RCC 7860 (cell line): ENCODE data around the gene PYGB.
"Not testable (repeated sequence)": the region's sequence is repeated elsewhere in the genome, so short reads cannot be mapped to it uniquely, and the experiment has no call there.

Experiments used
- DNase-seq: peaks from one replicate; pipeline ENCODE4 v3.0.0-alpha.2; 2015; ENCODE audit warnings: low spot score
- FAIRE-seq: peaks from 2 replicates; lab custom pipeline; 2012; peaks lifted over from hg19 to GRCh38; lab: Jason Lieb, UNC

Gene PYGB

DNA sequence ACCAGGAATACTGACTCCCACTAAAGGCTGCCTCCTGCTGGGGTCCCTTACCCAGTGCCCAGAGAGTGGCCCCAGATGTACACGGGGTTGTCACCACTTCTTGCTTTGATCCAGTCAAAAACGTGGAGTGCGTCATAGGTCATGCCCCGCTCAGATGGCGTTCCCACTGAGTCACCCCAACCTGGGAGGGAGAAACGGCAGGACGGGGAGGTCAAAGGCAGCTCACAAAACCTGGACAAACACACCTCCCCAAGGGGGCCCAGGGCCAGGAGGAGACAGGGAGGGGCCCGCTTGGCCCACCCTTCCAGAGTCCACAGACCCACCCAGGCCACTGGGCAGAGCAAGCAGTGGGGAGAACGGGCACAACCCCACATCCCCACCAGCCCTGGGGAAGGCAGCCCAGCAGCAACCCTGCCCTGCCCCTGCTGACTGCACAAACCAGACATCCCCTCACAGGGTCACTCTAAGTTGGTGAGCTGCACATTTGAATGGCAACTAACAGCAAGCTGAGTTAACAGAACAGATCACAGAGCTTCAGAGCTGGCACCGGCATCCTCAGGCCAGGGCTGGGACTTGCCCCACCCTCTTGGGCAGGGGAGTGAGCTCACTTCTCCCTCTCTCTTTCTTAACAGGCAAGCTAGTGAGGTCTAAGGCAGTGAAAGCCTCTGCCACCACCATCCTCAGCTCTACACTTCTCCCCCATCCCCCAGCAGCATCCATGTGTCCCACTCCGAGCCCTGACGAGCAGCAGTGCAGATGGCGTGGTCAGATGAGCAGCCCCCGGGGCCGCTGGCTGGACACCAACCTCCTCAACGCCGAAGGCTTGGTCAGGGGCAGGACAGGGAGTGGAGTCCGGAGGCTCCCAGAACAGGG, 61.7 kb downstream of the PYGB start:
- peak; percentile 79 for FAIRE-seq
- DNase-seq: peak; percentile 95

DNA sequence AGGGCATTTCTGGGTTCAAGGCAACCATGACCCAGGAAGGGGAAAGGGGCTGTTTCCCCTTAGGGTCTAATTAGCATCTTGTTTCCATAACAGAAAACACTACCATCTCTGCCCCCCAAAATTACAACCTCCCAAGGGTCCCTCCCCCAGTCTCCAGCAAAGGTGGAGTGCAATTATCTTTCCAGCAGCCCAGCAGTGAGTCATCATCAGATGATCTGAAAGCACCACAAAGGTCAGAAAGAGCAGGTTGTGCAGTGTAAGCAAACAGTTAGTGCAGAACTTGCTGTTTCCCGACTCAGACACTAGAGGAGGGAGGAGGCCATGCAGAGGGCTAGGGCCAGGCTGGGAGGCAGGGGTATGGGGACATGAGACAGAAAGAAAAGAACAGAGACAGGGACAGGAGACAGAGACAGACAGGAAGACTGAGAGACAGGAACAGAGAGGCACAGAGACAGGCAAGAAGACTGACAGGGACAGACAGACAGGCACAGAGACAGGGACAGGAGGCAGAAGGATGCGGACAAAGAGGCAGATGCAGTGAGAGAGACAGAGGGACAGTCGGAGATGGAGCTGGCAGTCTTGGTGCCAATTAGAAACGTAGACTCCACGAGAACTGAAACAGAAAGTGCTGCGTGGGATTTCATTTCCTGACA, 62.5 kb downstream of the PYGB start:
- peak; percentile 93 for DNase-seq
- FAIRE-seq: peak; percentile 91

DNA sequence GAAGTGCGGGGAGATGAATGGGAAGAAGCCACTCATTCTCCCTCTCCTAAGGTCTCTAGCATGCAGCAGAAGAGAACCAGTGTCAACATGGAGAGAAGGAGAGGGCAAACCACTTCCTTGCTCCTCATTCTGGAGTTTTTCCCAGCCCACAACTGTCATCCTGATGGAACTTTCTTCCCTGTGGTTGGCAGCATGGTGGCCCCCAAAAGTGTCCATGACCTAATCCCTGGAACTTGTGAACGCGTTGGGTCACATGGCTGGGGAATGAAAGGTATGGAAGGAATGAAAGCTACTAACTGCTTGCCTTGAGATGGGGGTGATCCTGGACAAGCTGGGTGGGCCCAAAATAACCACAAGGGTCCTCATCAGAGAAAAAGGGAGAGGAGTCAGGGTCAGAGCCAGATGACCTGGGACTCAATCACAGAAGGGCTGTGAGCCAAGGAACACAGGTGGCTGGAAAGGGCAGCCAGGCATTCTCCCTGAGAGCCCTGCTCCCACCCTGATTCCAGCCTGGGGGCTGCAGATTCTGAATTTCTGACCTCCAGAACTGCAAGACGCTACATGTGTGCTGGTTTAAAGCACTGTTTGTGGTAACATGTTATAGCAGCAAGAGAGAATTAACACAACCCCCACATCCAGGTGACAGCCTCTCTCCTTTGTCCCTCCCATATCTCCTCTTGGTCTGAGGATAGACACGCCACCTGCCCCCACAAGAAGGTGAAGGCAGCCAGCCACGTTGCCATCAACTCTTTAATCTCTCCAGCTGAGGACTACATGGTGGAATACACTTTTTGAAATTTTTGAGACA, 63.2 kb downstream of the PYGB start:
- peak; percentile 80 for DNase-seq
- peak; percentile 73 for FAIRE-seq

DNA sequence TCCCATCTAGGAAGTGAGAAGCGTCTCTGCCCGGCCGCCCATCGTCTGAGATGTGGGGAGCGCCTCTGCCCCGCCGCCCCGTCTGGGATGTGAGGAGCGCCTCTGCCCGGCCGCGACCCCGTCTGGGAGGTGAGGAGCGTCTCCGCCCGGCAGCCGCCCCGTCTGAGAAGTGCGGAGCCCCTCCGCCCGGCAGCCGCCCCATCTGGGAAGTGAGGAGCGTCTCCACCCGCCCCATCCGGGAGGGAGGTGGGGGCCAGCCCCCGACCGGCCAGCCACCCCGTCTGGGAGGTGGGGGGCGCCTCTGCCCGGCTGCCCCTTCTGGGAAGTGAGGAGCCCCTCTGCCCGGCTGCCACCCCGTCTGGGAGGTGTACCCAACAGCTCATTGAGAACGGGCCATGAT, 64.8 kb downstream of the PYGB start:
- not testable (repeated sequence) for DNase-seq, FAIRE-seq

DNA sequence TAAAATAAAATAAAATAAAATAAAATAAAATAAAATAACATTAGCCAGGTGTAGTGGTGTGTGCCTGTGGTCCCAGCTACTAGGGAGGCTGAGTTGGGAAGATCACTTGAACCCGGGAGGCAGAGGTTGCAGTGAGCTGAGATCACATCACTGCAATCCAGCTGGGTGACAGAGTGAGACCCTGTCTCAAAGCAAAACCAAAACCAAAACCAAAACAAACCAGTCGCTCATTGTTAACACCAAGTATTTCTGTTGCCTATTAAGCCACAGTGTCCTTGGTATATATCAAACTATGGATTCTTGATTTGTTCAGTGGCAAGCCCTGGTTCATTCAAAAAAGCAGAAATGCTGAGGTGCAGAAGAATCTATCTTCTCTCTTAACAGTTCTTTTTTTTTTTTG, 65.7 kb downstream of the PYGB start:
- DNase-seq: no peak
- FAIRE-seq: no peak

DNA sequence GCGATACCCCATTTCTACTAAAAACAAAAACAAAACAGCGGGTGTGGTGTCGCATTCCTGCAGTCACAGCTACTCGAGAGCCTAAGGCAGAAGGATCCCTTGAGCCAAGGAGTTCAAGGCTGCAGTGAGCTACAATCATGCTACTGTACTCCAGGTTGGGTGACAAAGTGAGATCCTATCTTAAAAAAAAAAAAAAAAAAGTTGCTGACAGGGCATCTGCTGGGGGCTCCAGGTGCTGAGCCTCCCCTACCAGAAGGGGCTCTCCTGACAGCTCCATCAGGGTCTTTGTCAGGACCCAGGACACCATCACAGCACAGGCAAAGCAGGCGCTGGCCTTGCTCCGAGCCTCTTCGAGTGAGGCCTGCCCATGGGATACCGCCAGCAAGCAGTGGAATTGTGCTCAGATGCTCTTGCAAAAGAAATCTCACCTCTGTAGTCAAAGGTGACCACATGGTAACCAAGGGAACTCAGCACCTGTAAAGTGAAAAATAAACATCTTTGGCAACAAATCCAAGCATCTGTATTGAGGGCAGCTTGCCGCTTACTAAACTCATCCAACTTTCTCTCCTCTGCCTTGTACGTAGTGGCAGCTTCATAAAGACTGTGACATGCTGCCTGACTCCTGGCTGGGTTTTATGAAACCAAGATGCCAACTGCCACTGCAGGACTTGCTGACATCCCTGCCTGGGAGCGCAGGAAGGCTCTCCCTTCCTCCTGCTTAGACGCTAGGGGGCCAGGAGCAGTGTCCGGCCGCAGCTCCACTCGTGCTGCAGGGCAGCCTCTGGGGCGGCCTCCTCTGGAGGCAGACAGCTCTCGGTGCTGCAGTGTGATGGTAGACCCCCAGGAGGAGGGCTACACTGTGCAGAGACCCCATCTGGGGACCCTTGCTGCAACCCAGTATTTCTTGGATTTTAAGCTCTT, 66.9 kb downstream of the PYGB start:
- FAIRE-seq (no peak), DNase-seq (no peak)

DNA sequence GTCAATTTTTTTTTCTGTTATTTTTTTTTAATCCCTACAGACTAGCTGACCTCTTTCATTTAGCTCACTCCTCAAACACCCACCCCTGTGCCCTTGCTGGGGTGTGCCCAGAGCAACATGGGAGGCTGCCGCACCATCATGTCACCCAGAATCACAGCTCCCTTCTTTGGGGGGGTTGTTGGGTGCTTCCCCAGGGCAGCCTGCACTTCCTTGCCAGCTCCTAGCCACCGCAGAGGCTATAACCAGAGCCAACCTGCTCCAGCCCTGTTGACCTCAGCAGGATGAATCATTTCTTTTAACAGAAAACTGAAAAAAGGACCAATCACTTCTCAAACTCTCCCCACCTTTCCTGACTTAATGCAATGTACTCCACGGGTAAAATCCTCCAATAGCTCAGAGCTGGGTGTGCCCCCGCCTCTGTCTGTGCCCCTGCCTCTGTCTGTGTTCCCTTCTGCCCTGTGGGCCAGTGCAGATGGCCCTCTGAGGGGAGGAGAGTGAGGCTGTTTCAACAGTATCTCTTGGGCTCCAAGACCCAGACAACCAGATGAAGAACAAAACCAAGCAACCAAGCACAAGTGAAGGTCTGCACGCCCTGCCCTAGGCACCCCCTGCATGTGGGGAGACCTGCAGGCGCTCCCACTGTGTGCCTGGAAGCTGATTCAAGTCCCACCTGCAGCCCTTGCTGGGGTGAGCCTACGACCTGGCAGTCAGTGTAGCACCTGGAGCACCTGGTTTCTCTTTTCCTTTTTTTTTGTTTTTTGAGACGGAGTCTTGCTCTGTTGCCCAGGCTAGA, 67.7 kb downstream of the PYGB start:
- peak; percentile 75 for DNase-seq
- FAIRE-seq: peak; percentile 86

DNA sequence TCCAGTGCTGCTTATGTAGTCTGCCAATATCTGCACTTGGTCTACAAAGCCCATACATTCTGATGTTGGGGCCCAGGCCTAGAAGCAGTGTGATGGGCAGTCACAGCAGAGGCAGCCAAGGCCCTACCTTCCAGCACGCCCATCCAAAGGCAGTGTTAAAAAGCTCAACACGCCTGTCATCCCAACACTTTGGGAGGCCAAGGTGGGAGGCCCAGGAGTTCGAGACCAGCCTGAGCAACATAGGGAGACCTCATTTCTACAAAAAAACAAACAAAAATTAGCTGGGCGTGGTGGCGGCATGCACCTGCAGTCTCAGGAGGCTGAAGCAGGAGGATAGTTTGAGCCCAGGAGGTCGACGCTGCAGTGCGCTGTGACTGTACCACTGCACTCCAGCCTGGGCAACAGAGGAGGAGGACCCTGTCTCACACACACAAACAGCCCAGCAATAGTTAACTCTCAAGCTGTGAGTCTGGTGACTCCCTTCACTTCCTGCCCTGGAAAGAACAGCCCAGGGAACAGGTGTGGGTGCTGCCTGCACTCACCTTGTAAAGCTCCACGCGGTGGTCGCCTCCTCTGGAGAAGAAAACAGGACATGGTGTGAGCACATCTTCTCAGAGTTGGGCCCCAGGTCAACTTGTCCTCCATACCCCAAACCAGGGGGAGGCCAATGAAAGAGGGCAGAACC, 68.8 kb downstream of the PYGB start:
- FAIRE-seq (no peak), DNase-seq (no peak)

DNA sequence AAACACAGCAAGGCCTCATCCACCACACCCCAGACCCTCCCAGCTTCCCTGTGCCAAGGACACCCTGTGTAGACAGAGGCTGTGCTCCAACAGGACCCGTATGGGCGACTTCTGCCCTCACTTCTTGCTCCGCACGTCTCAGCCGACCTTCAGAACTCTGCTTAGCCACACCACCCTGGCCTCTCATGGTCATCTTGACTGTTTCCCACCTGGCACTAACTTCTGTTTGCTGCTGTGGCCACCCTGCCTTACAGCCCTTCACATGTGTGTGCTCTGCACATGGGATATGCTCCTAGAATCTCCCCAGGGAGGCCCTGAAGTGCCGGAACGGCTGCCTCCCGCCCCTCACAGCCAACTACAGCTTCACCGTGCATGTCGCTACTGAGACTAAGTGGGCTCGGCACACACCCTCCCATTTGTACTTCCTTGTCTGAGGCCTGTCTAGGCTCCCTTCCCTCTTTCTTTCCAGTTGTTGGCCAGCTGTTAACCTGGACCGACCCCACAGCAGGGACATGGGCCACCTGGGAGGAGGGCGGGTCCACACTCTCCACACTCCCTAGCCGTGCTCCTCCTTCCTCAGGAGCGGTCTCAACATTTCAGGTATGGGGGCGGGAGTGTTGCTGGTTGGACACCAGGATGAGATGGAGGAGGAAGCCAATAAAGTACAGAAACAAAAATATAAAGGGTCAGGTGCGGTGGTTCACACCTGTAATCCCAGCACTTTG, 69.6 kb downstream of the PYGB start:
- FAIRE-seq: no peak

DNA sequence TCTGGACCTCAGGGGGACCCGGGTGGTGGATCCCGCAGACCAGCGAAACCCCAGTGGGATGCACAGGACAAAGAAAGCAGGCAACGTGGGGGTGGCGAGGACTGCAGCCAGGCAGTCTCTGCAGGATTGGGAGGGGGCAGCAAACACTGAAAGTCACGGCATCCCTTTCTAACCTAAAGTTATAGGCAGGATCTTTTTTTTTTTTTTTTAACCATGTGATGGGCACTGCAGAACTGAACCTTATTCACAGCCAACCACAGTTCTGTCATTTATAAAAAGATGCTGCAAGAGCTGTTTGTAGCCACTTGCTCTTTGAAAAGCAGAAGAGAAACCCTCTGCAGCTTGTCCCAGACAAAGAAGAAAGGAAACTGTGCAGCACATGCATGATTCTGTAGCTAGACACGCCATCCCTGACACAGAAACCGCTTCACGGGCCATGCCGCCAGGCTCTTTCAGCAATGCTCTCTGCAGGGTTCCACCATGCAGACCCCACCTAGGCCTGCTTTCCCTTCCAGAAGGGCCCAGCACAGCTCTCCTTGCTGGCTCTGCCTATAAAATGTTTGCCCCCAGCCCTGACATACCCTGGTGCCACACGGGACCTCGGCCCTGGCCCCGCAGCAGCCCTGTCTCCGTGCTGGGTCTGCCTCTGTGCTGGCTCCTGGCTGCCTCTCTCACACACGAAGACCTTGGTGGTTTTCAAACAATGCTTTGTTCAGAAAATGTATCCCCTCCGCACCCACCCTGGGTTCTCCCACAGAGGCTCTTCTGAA, 70.8 kb downstream of the PYGB start:
- FAIRE-seq (no peak), DNase-seq (no peak)

More for the DNA sequence above, 69.6 kb downstream of the PYGB start:
- no peak for DNase-seq

DNA sequence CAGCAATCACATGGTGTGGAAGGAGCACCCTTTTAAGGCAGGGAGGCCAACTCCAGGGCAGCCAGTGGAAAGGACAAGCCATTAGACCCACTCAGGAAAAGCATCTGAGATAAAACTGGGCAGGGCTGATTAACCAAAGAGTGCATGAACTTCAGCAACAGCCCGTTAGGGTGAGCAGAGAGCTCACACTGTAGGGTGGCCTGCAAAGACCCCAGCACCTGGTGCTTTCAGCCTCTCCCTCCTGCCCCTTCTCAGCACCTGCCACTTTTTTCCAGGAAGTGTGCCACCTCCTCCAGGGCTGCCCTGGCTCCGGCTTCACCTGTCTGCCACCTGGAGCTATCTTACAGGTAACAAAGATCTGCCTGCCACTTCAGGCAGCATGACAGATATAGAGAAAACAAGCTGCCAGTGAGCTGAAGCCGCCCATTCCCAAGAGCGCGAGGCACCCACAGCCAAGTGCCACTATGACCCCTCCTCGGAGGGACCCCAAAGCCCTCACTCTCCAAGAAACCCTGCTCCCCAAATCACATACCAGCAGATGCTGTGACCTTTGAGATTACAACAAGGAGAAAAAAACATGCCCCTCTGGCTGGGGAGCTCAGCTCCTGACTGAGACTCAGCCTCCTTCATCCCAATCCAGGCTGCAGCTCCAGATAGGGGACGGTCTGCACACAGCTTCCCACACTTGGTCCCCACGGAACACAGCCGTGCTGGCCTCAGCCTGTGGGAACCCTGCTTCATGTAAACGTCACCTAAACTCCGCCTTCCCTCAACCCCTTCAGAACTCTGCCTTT, 71.6 kb downstream of the PYGB start:
- FAIRE-seq: no peak

DNA sequence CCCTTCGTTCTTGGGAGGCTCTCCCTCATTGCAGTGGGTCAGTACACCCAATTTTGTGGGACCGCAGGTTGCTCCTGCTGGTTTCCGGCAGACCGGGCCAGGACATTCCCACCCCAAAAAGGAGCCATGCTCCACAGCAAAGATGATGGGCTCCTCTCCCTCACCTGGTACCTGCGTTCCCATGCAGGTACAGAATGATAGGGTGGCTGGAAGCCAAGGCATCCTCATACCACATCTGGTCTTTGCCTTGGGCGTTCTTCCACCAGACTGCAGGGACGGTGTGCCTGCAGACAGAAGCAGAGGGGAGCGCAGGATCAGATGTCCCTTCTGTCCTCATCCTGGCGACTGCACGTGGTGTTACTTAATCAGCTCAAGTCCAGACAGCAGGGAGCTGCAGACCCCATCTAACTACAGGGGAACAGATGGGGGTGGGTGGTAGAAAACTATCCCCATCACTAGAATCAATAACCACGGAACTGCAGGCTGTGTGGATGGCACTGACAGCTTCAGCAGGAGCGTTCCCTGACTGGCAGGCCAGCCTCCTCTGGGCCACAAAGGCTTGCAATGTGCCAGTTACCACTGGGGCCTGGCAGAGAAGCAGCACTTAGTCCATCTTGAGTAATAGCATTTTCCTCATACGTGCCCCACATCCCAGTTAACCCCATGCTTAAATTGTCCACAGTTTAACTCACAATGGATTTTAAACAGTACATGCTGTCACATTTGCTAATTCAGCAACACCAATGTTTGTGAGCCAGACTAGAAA, 72.3 kb downstream of the PYGB start:
- DNase-seq (no peak), FAIRE-seq (no peak)

More for the DNA sequence above, 71.6 kb downstream of the PYGB start:
- no peak for DNase-seq

DNA sequence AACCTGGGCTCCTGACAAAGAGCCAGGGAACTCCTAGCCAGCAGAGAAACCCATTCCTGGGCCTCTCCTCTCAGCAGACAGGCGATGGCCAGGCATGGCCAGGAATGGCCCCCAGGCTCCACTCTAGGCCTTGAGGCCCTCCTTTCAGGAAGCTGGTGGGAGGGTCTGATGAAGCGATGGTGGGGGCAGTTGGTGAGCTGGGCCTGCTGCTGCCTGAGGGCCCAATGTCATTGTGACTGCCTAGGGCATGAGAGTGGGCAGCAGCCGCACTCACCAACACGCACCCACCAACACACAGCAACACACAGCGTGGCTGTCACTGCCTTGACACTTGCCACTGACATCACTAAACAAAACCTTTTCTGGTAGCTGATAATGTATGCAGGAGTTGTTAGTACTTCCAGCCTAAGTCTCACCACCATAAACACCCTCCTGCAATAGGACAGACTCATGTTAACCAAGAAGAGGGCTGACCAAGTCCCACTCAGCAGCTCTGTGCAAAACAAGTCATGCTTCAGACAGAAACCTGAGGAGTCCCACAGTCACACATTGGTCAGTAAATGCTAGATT, 73.5 kb downstream of the PYGB start:
- FAIRE-seq: no peak
- no peak for DNase-seq

DNA sequence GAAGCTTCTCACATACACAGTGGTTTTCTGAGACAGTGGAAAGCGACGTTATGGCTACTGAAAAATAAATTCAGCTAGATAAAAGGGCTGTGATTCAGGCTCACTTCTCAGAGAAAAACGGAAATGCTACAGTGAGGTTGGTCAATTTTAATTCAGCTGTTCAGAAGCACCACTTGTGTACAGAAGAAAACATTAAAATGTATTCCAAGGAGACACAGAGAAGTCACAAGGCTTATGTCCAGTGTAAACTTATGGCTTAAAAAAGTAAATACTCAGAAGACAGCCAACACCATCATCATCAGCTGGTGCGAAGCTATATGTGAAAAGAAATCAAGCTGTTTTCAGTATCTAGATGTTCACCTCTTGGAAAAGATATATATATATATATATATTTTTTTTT, 74.1 kb downstream of the PYGB start:
- DNase-seq: no peak
- FAIRE-seq: no peak

DNA sequence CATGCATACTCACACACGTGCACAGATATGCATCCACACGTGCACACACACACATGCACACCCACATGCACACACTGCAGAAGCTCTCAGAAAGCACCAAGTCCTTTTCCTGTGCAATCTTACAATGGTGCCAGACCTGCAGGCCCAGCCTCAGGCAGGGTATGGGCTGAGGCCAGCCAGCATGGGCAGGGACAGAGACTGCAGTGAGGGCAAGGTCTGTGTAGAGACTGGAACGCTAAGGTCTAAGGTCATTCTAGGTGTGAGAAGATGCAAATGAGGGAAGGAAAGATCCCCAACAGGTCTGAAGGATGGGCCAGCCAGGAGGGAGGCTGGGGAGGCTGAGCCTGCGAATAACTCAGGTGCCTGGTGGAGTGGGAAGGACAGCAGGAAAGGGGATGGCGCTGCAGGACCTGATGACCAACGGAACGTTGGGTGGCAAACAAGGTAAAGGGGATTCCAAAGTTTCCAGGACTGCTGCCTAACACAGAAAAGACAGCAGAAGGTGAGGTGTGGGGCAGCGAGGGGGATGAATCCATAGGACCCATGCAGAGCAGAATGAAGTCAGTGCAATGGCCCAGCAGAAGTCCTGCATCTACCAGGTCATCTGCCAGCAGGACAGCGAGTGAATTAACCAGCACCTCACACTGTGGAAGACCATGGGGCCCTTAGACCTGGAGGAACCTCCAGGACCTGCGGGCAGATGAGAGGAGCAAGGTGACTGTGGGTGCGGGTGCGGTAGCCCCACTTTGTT, 75.8 kb downstream of the PYGB start:
- no peak for FAIRE-seq
- DNase-seq: no peak
